GM19023 (cell line): ENCODE results near the gene PTCH2.

Experiments
- ATAC-seq: cut with Tn5 transposase; IDR thresholded peaks from one replicate; pipeline ENCODE4 v1.9.1; 2021; ENCODE audit warnings: mild to moderate bottlenecking, moderate library complexity; ENCODE audit not compliant: unreplicated experiment

The PTCH2 gene

GRCh38 chr1:44780583-44781121 is 62.4 kb downstream of the PTCH2 start:
- no peak for ATAC-seq

- no peak for ATAC-seq
Measured at GRCh38 chr1:44778705-44779576, 64.1 kb downstream of the PTCH2 start.

- no peak for ATAC-seq
Measured at GRCh38 chr1:44777969-44778635, 65.0 kb downstream of the PTCH2 start.

GRCh38 chr1:44777547-44777946 is 65.5 kb downstream of the PTCH2 start:
- no peak for ATAC-seq

GRCh38 chr1:44776730-44777068 is 66.4 kb downstream of the PTCH2 start:
- ATAC-seq: no peak

GRCh38 chr1:44775930-44776729 is 66.9 kb downstream of the PTCH2 start:
- ATAC-seq: peak; percentile 27

- ATAC-seq: peak; percentile 69
Measured at GRCh38 chr1:44775078-44775929, 67.7 kb downstream of the PTCH2 start, which contains the start of gene RPS8. Gene RPS8, plus strand, starts transcription at chr1:44775540. Its CDS starts 57 bp downstream, at chr1:44775597.
